COR-L47 (cell line): ENCODE results near the gene SLC6A3.

Source experiments
- DNase-seq: peaks from one replicate; lab custom pipeline; 2025; lab: John Stamatoyannopoulos, UW

The SLC6A3 gene

DNA sequence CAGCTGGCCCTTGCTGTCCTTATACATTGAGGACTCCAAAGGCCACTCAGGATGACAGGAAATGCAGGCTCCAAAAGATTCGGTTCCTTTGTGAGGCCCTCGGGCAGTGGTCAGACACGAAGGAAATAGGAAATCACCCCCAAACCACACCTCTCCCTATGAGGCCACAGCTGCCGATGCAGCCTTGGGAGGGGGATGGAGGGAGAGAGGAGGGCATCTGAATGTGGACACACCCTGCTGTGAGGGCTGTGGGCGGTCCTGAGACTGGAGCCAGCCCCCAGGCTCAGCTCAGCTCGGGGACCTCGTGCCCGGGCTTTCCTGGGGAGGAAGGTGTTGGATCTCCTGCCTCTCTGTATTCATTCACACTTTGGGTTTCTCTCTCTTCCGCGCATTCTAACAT lies 97.7 kb downstream of the SLC6A3 start:
- DNase-seq = no peak

DNA sequence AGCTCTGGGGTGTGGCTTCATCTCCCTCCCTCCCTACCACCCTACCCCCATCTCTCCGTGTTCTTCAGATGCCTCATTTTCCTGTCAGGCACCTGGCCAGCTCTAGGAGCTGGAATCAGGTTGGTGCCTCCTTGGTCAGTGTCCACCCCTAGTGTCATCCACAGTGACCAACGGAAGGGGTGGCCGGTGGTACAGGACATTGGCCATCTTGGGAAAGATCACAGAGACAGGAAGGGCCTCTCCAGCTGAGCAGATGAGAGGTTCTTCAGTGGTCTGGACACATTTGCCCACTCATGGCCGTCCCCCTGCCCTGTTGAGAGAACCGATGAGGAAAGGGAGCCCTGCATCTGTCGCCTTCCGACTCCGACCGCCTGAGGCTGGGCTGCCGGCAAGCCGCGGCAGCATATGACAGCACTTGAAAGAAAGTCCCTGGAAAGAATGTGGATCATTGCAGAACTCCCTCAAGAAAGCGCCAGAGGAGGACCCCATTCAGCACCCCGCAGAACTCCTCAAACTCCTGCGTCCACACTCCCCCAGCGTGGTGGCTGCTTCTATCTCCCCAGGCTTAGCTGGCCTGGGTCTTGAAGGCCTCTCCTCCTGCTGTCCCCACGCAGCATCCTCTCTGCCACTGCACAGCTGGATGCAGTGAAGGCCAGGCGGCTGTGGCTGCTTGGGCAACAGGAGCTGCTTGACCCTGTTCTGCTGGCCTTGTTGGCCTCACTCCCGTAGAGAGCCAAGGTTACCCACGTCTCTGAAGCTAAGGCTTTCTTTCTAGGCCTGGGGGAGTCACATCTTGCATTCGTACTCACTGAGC lies 98.4 kb downstream of the SLC6A3 start:
- DNase-seq = no peak

DNA sequence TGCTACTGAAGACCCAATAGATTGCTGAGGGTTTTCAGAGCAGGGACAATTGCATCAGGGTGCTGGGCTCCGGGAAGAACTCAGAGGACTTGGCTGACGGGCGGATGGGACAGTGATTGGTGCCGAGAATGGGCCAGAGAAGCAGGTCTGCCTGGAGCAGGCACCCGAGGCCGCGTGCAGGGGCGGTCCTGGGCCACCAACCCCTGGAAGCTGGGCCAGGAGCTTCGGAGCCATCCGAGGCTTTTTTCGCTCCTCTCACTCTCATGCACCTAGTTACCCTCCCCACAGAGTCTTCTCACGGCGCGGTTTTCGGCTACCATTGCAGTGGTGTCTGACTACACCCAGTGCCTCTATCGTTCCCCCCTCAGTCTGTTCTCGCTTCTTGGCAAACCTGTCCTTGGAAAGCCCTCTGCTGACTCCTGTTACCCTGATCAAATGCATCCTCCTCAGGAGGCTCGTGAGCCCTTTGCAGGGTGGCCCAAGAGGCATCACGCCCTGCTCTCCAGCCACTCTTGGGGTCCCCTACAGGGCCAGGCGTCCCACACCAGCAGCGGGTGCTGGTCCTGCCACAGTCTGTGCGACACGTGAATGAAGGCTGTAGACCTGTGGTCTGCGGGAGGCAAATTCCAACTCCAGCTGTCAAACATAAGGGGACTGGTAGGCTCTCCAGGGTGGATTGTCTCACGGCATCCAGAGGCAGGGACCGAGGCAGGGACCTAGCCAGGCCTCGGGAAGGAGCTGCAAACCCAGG lies 99.2 kb downstream of the SLC6A3 start:
- DNase-seq = no peak

DNA sequence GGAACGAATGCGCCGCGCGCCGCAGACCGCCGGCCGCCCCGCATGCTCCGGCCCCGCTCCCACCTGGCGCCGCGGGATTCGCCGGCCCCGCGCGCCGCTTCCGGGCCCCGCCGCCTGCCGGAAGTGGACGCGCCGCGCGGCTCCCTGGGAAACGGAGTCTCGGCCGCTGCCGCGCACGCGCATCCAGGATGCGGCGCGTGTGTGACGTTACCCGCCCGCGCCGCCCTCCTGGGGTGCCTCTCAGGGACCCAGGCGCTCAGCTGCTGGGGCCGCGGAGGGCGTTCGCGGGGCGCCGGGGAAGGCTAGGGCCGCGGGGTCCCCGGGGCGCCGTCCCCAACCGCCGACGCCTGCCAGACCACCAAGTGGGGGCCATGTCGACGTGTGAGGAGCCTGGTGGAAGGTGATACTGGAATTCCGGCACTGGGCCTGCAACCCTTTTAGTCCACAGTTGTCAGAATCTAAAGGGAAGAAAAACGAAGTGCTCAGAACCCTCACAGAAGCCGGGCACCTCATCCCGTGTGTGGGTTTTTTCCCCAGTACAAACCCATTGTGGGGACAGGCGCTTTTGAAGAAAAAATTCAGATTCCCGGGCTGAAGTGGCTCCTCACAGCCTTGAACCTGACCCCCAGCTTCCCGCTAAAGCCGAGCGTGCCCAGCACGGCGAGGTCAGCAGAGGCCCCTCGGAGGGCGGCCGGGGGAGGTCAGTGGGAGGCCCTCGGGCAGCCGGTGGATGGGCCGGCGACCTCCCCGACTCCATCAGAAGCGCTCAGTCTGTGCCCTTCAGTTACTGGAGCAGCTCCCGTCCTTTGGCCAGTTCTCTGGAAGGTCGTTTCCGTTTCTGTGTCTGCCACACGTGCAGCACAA lies 100.0 kb downstream of the SLC6A3 start, which contains the start of gene CLPTM1L:
Gene CLPTM1L (minus strand): TSS at position 125 of the 864 bp plus-strand sequence. CDS start 258 bp downstream, outside the sequence.
- peak; percentile 83 for DNase-seq

DNA sequence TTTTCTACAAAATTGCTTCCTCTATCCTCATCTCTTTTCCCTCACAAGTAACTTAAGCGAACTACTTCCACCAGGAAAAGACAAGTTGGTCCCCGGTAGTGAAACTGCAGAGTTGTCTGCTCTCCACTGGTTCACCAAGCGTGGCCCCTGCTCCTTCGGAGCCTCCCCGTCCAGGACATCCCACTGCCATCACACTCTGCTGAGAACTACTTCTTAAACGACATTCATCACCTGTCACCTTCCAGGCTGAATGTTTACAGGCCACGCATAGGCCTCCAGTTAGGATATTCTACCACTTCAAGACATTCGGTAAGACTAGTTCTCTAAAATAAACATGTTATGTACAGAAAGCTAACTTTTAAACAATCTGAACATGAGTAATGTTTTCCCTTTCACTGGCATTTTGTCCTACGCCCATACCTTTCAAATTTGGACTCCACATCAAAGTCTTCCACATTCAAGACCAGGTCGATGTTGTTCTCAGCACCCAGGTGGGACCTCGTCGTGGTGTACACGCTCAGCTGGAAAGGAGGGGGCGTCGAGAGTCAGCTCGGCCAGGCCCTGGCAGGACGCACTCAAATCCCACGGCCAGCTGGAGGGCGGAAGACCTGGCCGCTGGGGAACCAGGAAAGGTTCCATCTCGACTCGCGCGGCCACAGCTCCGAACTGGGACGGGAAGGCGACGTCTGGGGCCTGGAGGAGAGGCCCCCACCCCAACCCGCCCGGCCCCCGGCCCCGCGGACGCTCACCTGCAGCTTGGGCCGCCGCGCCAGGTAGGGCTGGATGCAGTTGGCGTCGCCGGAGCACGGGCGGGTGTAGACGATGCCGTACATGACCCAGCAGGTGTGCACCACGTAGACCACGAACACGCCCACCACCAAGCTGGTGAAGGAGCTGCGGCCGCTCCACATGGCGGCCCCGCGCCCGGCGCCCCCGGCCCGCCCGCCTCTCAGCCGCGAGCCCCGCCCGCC lies 101.0 kb downstream of the SLC6A3 start:
- DNase-seq = no peak

DNA sequence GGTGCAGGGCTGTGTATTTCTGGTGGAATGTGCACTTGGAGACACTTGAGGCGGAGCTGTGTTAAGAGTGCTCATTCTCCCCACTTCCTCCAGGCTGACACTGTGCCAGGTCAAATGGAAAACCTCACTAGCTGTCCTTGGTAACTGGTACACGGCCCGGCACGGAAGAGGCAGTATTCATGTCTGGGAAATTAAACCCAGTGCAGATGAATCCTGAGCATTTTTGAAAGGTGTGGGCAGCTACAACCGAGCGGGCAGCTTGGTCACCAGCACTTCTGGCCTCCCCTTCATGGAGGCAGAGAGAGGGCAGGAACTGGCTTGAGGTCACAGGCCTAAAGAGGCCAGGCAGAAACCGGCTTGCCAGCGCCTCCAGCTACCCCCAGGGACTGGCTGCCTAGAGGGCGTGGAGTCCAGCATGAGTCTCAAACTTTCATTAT lies 101.9 kb downstream of the SLC6A3 start:
- no peak for DNase-seq
